GM12801 (cell line): ENCODE measurements around the gene DAPK1.

Experiments used
- CTCF ChIP-seq: IDR thresholded peaks from one replicate; pipeline ENCODE4 v1.5.1; 2011; ENCODE audit warnings: control low read depth; ENCODE audit not compliant: insufficient read length; ENCODE audit errors: extremely low read depth

Gene DAPK1

DNA sequence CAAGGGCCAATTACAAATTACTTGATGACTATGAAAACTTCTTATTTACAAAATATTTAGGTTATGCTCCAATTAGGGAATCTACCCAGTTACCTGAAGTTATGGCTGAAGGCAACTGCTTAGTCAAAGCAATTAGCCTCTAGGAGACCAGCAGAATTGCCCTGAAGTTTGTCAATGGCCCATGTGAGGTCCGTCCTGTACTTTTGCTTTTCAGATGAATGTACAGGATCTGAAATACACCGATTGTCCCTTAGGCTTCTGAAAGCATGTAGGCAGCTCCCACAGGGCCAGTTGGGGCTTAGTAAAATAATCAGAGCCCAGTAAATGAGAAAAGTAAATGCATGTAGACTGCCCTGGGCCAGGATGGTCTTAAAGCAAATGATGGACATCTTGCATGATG lies 93.3 kb downstream of the DAPK1 start:
- TF ChIP-seq CTCF, result no peak

GRCh38 chr9:87592554-87593358 lies 95.1 kb downstream of the DAPK1 start:
- no peak for TF ChIP-seq CTCF

DNA sequence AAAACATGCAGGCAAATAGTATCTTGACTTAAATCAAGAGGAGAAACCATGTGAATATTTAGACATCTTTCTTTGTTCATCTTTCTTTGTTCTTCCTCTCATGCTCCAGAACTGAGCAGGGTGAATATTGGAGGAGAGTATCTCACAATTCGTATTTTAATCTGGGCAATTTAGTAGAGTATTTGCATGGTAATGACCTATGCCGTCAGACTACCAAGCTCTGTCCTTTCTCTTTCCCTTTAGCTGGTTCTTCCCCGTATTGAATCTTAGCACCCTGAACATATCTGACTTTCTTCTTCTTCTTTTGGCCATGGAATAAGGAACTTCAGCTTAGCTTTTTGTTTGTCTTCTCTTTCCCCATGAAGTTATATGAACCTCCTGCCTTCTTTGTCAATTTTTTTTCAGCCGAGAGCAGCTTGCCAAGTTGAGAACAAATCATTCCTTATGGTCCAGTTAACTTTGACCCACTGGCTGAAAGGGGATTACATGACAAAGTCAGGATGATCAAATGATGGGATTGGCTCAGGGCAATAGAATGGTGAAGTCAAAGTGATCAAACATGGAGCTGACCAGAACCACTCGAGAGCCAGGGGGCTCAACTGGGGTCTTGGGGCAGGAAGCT lies 95.8 kb downstream of the DAPK1 start:
- no peak for TF ChIP-seq CTCF

- no peak for TF ChIP-seq CTCF
Measured at GRCh38 chr9:87594194-87594593, 96.5 kb downstream of the DAPK1 start.

GRCh38 chr9:87594662-87595061 lies 97.0 kb downstream of the DAPK1 start:
- TF ChIP-seq CTCF, result no peak

- TF ChIP-seq CTCF, result no peak
Measured at GRCh38 chr9:87595610-87596009, 97.9 kb downstream of the DAPK1 start.

DNA sequence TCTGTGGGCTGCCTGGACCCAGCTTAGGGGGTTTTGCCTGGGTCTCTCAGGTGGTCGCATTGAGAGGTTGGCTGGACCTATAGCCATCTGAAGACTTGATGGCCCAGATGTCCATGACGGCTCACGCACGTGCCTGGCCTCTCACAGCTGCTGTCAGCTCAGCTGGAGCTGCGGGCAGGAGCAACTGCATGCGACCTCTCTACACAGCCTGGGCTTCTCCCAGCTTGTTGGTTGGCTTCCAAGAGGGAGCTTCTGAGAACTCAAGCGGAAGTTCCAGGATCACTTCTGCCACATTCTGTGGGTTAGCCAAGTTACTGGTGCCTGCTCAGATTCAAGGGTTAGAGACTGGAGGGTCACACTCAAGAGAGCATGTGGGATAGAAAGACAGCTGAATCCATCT lies 99.2 kb downstream of the DAPK1 start:
- TF ChIP-seq CTCF, result no peak
